ENCODE data around the gene ASPDH.

ASPDH gene

DNA sequence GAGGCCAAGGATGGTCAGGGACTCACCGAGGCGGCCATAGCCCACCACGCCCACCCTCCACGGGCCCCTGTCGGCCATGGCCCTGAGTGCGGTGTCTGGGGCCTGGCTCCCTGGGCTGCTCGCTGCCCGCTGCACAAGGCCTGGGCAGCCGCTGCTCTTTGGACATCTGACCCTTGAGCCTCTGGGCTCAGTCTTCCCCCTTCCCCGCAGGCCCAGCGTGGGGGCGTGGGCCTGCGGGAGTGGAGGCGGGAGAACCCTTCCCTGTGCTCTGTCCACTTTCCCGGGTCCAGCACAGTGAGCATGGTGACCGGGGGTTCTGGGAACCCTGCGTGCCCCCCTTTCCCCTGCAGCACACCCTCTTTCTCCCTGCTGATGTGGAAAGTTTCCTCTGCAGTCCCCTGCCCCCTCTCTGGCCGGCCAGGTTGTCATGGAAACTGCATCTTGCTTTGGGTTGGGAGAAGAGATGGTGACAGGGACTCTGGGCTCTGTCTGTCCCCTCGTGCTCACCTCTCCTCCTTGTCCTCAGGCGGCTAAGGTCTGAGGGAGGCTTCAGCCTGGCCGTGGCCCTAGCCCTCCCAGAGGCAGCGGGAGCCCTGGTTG is at the start of gene ASPDH:
ASPDH (minus strand) TSS at position 168 of the 600 bp plus-strand sequence; CDS start at position 78, 90 bp downstream.
- DNase-seq (ENCODE audit: extremely low spot score): no peak
- CTCF ChIA-PET: interaction anchor here (1.4 kb wide), 1 partner anchor 42 kb away, joined by 3 read pairs; no protein-coding TSS in a partner anchor
- TF ChIP-seq, protein P1, sequence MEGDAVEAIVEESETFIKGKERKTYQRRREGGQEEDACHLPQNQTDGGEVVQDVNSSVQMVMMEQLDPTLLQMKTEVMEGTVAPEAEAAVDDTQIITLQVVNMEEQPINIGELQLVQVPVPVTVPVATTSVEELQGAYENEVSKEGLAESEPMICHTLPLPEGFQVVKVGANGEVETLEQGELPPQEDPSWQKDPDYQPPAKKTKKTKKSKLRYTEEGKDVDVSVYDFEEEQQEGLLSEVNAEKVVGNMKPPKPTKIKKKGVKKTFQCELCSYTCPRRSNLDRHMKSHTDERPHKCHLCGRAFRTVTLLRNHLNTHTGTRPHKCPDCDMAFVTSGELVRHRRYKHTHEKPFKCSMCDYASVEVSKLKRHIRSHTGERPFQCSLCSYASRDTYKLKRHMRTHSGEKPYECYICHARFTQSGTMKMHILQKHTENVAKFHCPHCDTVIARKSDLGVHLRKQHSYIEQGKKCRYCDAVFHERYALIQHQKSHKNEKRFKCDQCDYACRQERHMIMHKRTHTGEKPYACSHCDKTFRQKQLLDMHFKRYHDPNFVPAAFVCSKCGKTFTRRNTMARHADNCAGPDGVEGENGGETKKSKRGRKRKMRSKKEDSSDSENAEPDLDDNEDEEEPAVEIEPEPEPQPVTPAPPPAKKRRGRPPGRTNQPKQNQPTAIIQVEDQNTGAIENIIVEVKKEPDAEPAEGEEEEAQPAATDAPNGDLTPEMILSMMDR (IDR thresholded peaks at IDR 0.05; ENCODE audit: control extremely low read depth, extremely low read depth, low read depth, missing control alignments): no peak
- POLR2A ChIA-PET: no interaction called here

DNA sequence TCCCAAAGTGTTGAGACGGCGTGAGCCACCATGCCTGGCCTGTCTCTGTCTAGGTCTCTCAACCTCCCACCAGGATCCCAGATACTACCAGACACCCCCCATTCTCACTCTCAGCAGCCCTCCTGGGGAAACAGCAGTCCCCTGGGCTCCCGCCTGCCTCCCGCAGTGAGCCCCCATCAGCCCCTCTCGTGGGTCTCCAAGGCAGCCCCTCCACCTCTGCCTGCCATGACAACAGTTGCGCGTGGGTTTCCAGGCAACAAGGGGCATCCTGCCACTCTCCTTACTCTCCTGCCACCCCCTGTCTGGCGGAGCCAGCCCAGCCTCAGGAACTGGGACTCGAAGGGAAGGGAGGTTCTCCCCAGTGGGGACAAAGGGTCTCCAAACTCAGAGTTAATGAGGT is 49.3 kb upstream of the ASPDH start:
- ChIA-PET POLR2A (no interaction called here), CTCF (no interaction called here)
- DNase-seq (ENCODE audit: extremely low spot score): no peak
- TF ChIP-seq, protein P1 (IDR thresholded peaks at IDR 0.05; ENCODE audit: control extremely low read depth, extremely low read depth, low read depth, missing control alignments): no peak

DNA sequence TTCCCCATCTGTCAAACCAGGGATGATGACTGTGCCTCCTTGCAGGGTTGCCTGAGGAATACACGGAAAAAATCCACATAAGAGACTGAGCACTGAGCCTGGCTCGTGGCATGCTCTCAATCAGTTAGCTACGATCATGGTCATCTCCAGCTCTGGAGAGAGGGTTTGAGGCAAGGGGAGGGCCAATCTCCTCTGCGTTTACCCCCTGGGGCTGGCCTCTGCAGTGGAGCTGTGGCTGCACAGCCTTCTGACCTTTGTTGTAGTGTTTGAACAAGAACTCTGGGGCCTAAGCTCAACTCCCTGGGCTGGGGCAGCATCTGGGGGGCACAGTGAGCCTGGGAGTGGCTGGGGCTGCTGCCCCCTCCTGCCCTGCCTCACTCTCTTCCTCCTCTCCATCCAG is 48.6 kb upstream of the ASPDH start:
- DNase-seq (ENCODE audit: extremely low spot score): no peak
- POLR2A ChIA-PET: no interaction called here
- TF ChIP-seq, protein P1 (IDR thresholded peaks at IDR 0.05; ENCODE audit: control extremely low read depth, extremely low read depth, low read depth, missing control alignments): no peak
- CTCF ChIA-PET: no interaction called here

DNA sequence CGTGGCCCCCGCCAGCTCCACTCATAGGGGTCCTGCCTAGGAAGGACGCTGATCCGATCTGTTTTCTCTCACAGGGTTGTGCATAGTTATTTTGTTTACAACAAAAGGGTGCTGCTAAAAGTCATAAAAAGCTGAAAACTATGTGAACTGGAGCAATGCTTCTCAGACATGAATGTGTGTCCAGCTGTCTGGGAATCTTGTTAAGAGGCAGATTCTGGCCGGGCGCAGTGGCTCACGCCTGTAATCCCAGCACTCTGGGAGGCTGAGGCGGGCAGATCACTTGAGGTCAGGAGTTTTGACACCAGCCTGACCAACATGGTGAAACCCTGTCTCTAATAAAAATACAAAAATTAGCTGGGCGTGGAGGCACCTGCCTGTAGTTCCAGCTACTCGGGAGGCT is 45.9 kb upstream of the ASPDH start:
- DNase-seq (ENCODE audit: extremely low spot score): no peak
- ChIA-PET CTCF (interaction anchor here (1.2 to 9.1 kb wide), 2 partner anchors 20 to 224 kb away, joined by 3 to 154 read pairs; no protein-coding TSS in a partner anchor), POLR2A (no interaction called here)
- TF ChIP-seq, protein P1 (IDR thresholded peaks at IDR 0.05; ENCODE audit: control extremely low read depth, extremely low read depth, low read depth, missing control alignments): no peak

DNA sequence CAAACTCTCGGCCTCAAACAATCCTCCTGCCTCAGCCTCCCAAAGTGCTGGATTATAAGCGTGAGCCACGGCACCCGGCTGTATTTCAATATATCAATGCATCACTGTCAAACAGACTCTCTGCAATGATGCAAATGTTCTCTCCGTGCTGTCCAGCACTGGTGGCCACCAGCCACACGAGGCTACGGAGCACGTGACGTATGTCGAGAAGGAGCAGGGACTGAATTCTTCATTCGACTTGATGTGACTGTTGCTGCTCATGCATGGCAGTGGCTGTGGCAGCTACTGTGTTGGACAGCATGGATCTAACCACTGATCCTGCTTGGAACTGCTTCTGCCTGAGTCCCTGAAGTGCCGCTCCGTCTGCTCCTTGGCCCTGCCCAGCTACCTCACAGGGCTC is 44.7 kb upstream of the ASPDH start:
- POLR2A ChIA-PET: no interaction called here
- DNase-seq (ENCODE audit: extremely low spot score): no peak
- CTCF ChIA-PET: interaction anchor here (1.3 to 9.1 kb wide), 3 partner anchors 9 to 202 kb away, joined by 3 to 154 read pairs (median 29); no protein-coding TSS in a partner anchor
- TF ChIP-seq, protein P1 (IDR thresholded peaks at IDR 0.05; ENCODE audit: control extremely low read depth, extremely low read depth, low read depth, missing control alignments): no peak

DNA sequence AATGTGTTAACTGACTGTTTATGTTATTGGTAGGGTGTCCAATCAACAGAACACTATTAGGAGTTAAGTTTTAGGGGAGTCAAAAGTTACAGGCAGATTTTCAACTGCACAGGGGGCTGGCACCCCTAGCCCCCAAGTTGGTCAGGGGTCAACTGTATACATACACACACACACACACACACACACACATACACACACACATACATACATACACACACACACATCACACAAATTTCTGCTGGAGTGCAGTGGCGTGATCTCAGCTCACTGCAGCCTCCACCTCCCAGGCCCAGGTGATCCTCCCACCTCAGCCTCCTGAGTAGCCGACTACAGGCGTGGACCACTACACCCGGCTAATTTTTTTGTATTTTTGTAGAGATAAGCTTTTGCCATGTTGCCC is 44.3 kb upstream of the ASPDH start:
- CTCF ChIA-PET: interaction anchor here (0.6 to 9.1 kb wide), 4 partner anchors 9 to 480 kb away, joined by 3 to 154 read pairs (median 16); no protein-coding TSS in a partner anchor
- TF ChIP-seq, protein P1 (IDR thresholded peaks at IDR 0.05; ENCODE audit: control extremely low read depth, extremely low read depth, low read depth, missing control alignments): no peak

More for the DNA sequence above, 44.3 kb upstream of the ASPDH start:
- no peak for DNase-seq (ENCODE audit: extremely low spot score)
- POLR2A ChIA-PET: no interaction called here

Measured in GM10248 (cell line).